Trophoblast cell (in vitro differentiated cells and primary cell): ENCODE data around the gene SAMD10.
A peak's percentile ranks its signal among the peaks of the same experiment; 100 is the strongest.
"Not testable (repeated sequence)": the region's sequence is repeated elsewhere in the genome, so short reads cannot be mapped to it uniquely, and the experiment has no call there.

ENCODE experiments used
- DNase-seq, 2 donors: peaks; one replicate each; pipeline ENCODE4 v3.0.0-alpha.2; 2016
- H2AFZ ChIP-seq: 2 replicates; pipeline ENCODE4 v1.6.1; 2013; ENCODE audit warnings: low read length, moderate library complexity, mild to moderate bottlenecking; ENCODE audit not compliant: insufficient read depth, poor library complexity
- H2AK5ac ChIP-seq: 2 replicates; pipeline ENCODE4 v1.6.1; 2013; ENCODE audit warnings: mild to moderate bottlenecking, low read length
- H2BK120ac ChIP-seq: 2 replicates; pipeline ENCODE4 v1.6.1; 2013; ENCODE audit warnings: low read length, mild to moderate bottlenecking, moderate library complexity; ENCODE audit not compliant: insufficient read depth, poor library complexity
- H2BK12ac ChIP-seq: 2 replicates; pipeline ENCODE4 v1.6.1; 2013; ENCODE audit warnings: mild to moderate bottlenecking, low read length, moderate library complexity
- H2BK5ac ChIP-seq: 2 replicates; pipeline ENCODE4 v1.6.1; 2013; ENCODE audit warnings: low read length, low read depth, moderate library complexity, mild to moderate bottlenecking; ENCODE audit not compliant: poor library complexity
- H3K14ac ChIP-seq: 2 replicates; pipeline ENCODE4 v1.6.1; 2013; ENCODE audit warnings: mild to moderate bottlenecking, low read length
- H3K18ac ChIP-seq: 2 replicates; pipeline ENCODE4 v1.6.1; 2013; ENCODE audit warnings: mild to moderate bottlenecking, low read length
- H3K23ac ChIP-seq: 2 replicates; pipeline ENCODE4 v1.6.1; 2013; ENCODE audit warnings: low read length
- H3K27ac ChIP-seq: 2 replicates; pipeline ENCODE4 v1.5.1; 2013; ENCODE audit warnings: low read depth, mild to moderate bottlenecking, inconsistent platforms, low read length, moderate library complexity
- H3K27me3 ChIP-seq: 2 replicates; pipeline ENCODE4 v1.6.1; 2013; ENCODE audit warnings: inconsistent platforms, mild to moderate bottlenecking, low read length, moderate library complexity; ENCODE audit not compliant: insufficient read depth
- H3K36me3 ChIP-seq, 2 experiments: 1 replicate in 1 of 2; 2 replicates in 1 of 2; pipeline ENCODE4 v1.6.1; 2013; ENCODE audit warnings: low read length in 2 of 2, mild to moderate bottlenecking in 2 of 2, moderate library complexity in 1 of 2; ENCODE audit not compliant: insufficient read depth in 2 of 2, control insufficient read depth in 1 of 2
- H3K4ac ChIP-seq: 2 replicates; pipeline ENCODE4 v1.6.1; 2013; ENCODE audit warnings: low read depth, mild to moderate bottlenecking, low read length, moderate library complexity
- H3K4me1 ChIP-seq, 2 experiments: 1 replicate in 1 of 2; 2 replicates in 1 of 2; pipeline ENCODE4 v1.6.1; 2013; ENCODE audit warnings: low read length in 2 of 2, mild to moderate bottlenecking in 2 of 2, moderate library complexity in 1 of 2; ENCODE audit not compliant: insufficient read depth in 2 of 2, control insufficient read depth in 1 of 2
- H3K4me2 ChIP-seq: 2 replicates; pipeline ENCODE4 v1.6.1; 2013; ENCODE audit warnings: inconsistent platforms, mild to moderate bottlenecking, low read length, moderate library complexity
- H3K4me3 ChIP-seq: 2 replicates; pipeline ENCODE4 v1.5.1; 2013; ENCODE audit warnings: mild to moderate bottlenecking, low read depth, low read length, inconsistent platforms
- H3K79me1 ChIP-seq: one replicate; pipeline ENCODE4 v1.6.1; 2013; ENCODE audit warnings: low read length
- H3K79me2 ChIP-seq: 2 replicates; pipeline ENCODE4 v1.6.1; 2013; ENCODE audit warnings: low read length, mild to moderate bottlenecking; ENCODE audit not compliant: control insufficient read depth, insufficient read depth, poor library complexity
- H3K9ac ChIP-seq: 2 replicates; pipeline ENCODE4 v1.6.1; 2013; ENCODE audit warnings: mild to moderate bottlenecking, low read length
- H3K9me3 ChIP-seq: 2 replicates; pipeline ENCODE4 v1.6.1; 2013; ENCODE audit warnings: low read depth, mild to moderate bottlenecking, control low read depth, inconsistent platforms, low read length; ENCODE audit not compliant: insufficient read depth
- H4K12ac ChIP-seq: 2 replicates; pipeline ENCODE4 v1.6.1; 2013; ENCODE audit warnings: low read depth, mild to moderate bottlenecking, low read length, moderate library complexity
- H4K8ac ChIP-seq: 2 replicates; pipeline ENCODE4 v1.6.1; 2013; ENCODE audit warnings: low read depth, mild to moderate bottlenecking, low read length, moderate library complexity
- H4K91ac ChIP-seq: one replicate; pipeline ENCODE4 v1.6.1; 2013; ENCODE audit warnings: low read depth, mild to moderate bottlenecking, low read length, moderate library complexity
- WGBS: extraction: QIAGEN DNeasy Blood & Tissue Kit; methylation state at CpG from one replicate; pipeline ENCODE4 v1.1.7; 2013; ENCODE audit warnings: missing lambda C conversion rate; ENCODE audit not compliant: insufficient read length, insufficient coverage; ENCODE audit errors: extremely low coverage; 5-methylcytosine and 5-hydroxymethylcytosine counted together

Gene SAMD10

GRCh38 chr20:63978319-63979228, 868 bp downstream of the SAMD10 start:
- peaks cover 3 to 10% of the 10 kb centered on the region in 2 experiments for H3K36me3 ChIP-seq
- no peaks in the 10 kb centered on the region for H3K9me3 ChIP-seq
- H3K4me2 ChIP-seq = peak overlapping the region; percentile 91
- WGBS = no CpG with 5 or more reads among the region's 52 CpGs
- H3K14ac ChIP-seq = peak overlapping the region; percentile 83
- DNase-seq = peak; percentile 75 to 82
- peak overlapping the region; percentile 54 for H4K12ac ChIP-seq
- peaks cover 6% of the 10 kb centered on the region for H3K79me2 ChIP-seq
- H2BK12ac ChIP-seq = no peak overlapping the region
- H4K8ac ChIP-seq = peak overlapping the region; percentile 95
- H4K91ac ChIP-seq = peak overlapping the region; percentile 82
- peak overlapping the region; percentile 71 for H3K4me3 ChIP-seq
- no peak overlapping the region for H3K23ac ChIP-seq
- H3K27ac ChIP-seq = peak overlapping the region; percentile 16
- H2BK5ac ChIP-seq = peak overlapping the region; percentile 57
- peak overlapping the region; percentile 80 for H2AFZ ChIP-seq
- H3K4ac ChIP-seq = no peak overlapping the region
- H2BK120ac ChIP-seq = peak overlapping the region; percentile 70
- no peak overlapping the region for H2AK5ac ChIP-seq
- no peak overlapping the region for H3K9ac ChIP-seq
- peak overlapping the region; percentile 81 for H3K18ac ChIP-seq
- H3K27me3 ChIP-seq = no peaks in the 10 kb centered on the region
- peaks cover 16 to 23% of the 10 kb centered on the region in 2 experiments for H3K4me1 ChIP-seq
- H3K79me1 ChIP-seq = peaks cover 10% of the 10 kb centered on the region

GRCh38 chr20:63977739-63978276, 1.6 kb downstream of the SAMD10 start:
- Histone ChIP-seq H4K8ac (no peak overlapping the region), H3K79me1 (peaks cover 10% of the 10 kb centered on the region), H3K4ac (no peak overlapping the region), H3K36me3 (peaks cover 2 to 6% of the 10 kb centered on the region in 2 experiments), H3K27me3 (no peaks in the 10 kb centered on the region), H4K91ac (no peak overlapping the region), H2AFZ (no peak overlapping the region), H3K9me3 (no peaks in the 10 kb centered on the region), H2AK5ac (no peak overlapping the region), H3K4me1 (peaks cover 18 to 24% of the 10 kb centered on the region in 2 experiments), H3K14ac (no peak overlapping the region), H3K79me2 (peaks cover 6% of the 10 kb centered on the region), H3K9ac (no peak overlapping the region), H2BK12ac (no peak overlapping the region), H3K23ac (no peak overlapping the region), H3K18ac (no peak overlapping the region), H4K12ac (no peak overlapping the region), H3K4me2 (no peak overlapping the region), H3K27ac (no peak overlapping the region), H2BK120ac (no peak overlapping the region), H2BK5ac (no peak overlapping the region), H3K4me3 (no peak overlapping the region)
- no peak for DNase-seq
- WGBS = no CpG with 5 or more reads among the region's 16 CpGs

DNA sequence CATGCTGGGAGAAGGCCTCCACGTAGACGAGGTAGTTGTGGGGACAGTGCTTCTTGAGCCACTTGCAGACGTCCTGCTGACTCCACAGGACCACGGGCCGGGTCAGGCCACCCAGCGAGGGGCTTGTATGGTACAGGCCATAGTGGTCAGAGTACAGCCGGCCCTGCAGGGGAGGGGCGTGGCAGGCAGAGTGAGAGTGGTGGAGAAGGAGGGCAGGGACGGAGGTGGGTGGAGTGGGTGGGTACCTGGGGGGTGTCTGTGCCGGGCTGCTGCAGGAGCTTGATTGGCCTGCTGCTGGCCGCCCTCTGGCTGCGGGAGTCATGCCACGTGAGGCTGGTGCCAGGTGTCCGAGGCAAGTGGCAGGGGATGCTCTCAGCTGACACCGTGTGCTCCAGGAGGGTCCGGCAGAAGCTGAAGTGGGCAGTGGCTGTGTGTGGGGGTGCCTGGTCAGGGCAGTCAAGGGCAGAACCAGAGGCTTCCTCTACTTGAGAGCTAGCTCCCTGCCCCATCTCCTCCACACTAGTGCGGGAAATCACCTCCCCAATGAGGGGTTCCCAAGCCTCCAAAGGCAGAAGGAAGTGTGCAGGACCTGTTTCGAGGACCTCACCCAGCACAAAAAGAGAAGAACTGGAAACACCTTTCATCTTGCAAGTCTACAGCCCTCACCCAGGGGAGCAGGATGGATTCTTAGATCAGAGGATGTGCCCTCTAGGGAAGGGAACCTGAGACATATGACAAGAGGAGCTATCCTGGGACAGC, 2.3 kb downstream of the SAMD10 start:
- H3K4me3 ChIP-seq = no peak overlapping the region
- H2BK120ac ChIP-seq = no peak overlapping the region
- no peak overlapping the region for H2BK12ac ChIP-seq
- peaks cover 10% of the 10 kb centered on the region for H3K79me1 ChIP-seq
- peaks cover 0 to 2% of the 10 kb centered on the region in 2 experiments for H3K36me3 ChIP-seq
- no peak overlapping the region for H3K4ac ChIP-seq
- peaks cover 6% of the 10 kb centered on the region for H3K79me2 ChIP-seq
- H2AFZ ChIP-seq = no peak overlapping the region
- H3K14ac ChIP-seq = no peak overlapping the region
- no peak overlapping the region for H3K23ac ChIP-seq
- peaks cover 18 to 24% of the 10 kb centered on the region in 2 experiments for H3K4me1 ChIP-seq
- H3K27me3 ChIP-seq = no peaks in the 10 kb centered on the region
- H2BK5ac ChIP-seq = no peak overlapping the region
- no peak overlapping the region for H3K9ac ChIP-seq
- no CpG with 5 or more reads among the region's 18 CpGs for WGBS
- H2AK5ac ChIP-seq = no peak overlapping the region
- no peaks in the 10 kb centered on the region for H3K9me3 ChIP-seq
- H3K18ac ChIP-seq = no peak overlapping the region
- H4K8ac ChIP-seq = no peak overlapping the region
- no peak overlapping the region for H4K12ac ChIP-seq
- H4K91ac ChIP-seq = no peak overlapping the region
- DNase-seq = no peak
- no peak overlapping the region for H3K4me2 ChIP-seq
- no peak overlapping the region for H3K27ac ChIP-seq

- H2AK5ac ChIP-seq, H4K91ac ChIP-seq, H3K9ac ChIP-seq, H3K23ac ChIP-seq, H4K8ac ChIP-seq, H3K14ac ChIP-seq, H3K4me2 ChIP-seq, H3K4ac ChIP-seq, H3K79me2 ChIP-seq, H3K9me3 ChIP-seq, H3K4me3 ChIP-seq, H2BK12ac ChIP-seq, H3K18ac ChIP-seq, H2BK5ac ChIP-seq, H3K36me3 ChIP-seq, H4K12ac ChIP-seq, H3K27me3 ChIP-seq, H2BK120ac ChIP-seq, DNase-seq, H3K27ac ChIP-seq, H2AFZ ChIP-seq: not testable (repeated sequence)
- Histone ChIP-seq H3K79me1 (peaks cover 10% of the 10 kb centered on the region), H3K4me1 (peaks cover 16 to 21% of the 10 kb centered on the region in 2 experiments)
- WGBS = no CpG with 5 or more reads among the region's 7 CpGs
Measured at GRCh38 chr20:63976511-63976910, 2.9 kb downstream of the SAMD10 start.
